GM04503 (cell line): ENCODE results near the gene BASP1.
"Not testable (repeated sequence)": the region's sequence is repeated elsewhere in the genome, so short reads cannot be mapped to it uniquely, and the experiment has no call there.

ENCODE experiments used
- DNase-seq: peaks from one replicate; pipeline ENCODE4 v3.0.0-alpha.2; 2012; ENCODE audit warnings: low read depth

The BASP1 gene

GRCh38 chr5:17256171-17256570 lies 38.7 kb downstream of the BASP1 start:
- DNase-seq = no peak

- DNase-seq = no peak
These were observed 39.4 kb downstream of the BASP1 start for GRCh38 chr5:17256839-17257238.

GRCh38 chr5:17257705-17258273 lies 40.4 kb downstream of the BASP1 start:
- no peak for DNase-seq

- DNase-seq = no peak
These were observed 41.0 kb downstream of the BASP1 start for GRCh38 chr5:17258431-17258830.

GRCh38 chr5:17259012-17259411 lies 41.6 kb downstream of the BASP1 start:
- not testable (repeated sequence) for DNase-seq

- DNase-seq = no peak
These were observed 42.3 kb downstream of the BASP1 start for GRCh38 chr5:17259630-17260257.

- no peak for DNase-seq
These were observed 43.1 kb downstream of the BASP1 start for GRCh38 chr5:17260549-17260948.

- DNase-seq = no peak
These were observed 43.6 kb downstream of the BASP1 start for GRCh38 chr5:17261075-17261474.

- DNase-seq = no peak
These were observed 47.6 kb downstream of the BASP1 start for GRCh38 chr5:17265041-17265440.

GRCh38 chr5:17267106-17267505 lies 49.7 kb downstream of the BASP1 start:
- no peak for DNase-seq

- DNase-seq = no peak
These were observed 51.8 kb downstream of the BASP1 start for GRCh38 chr5:17269201-17269600.

- DNase-seq = no peak
These were observed 54.7 kb downstream of the BASP1 start for GRCh38 chr5:17272111-17272510.

- DNase-seq = no peak
These were observed 58.1 kb downstream of the BASP1 start for GRCh38 chr5:17275289-17276158.

- no peak for DNase-seq
These were observed 59.0 kb downstream of the BASP1 start for GRCh38 chr5:17276445-17276844.

GRCh38 chr5:17277907-17278306 lies 60.5 kb downstream of the BASP1 start:
- no peak for DNase-seq

GRCh38 chr5:17278931-17279330 lies 61.5 kb downstream of the BASP1 start:
- no peak for DNase-seq

GRCh38 chr5:17279487-17279886 lies 62.1 kb downstream of the BASP1 start:
- DNase-seq = no peak

GRCh38 chr5:17282283-17283120 lies 65.1 kb downstream of the BASP1 start:
- DNase-seq = no peak

GRCh38 chr5:17283121-17283415 lies 65.6 kb downstream of the BASP1 start:
- no peak for DNase-seq

GRCh38 chr5:17287501-17288155 lies 70.2 kb downstream of the BASP1 start:
- no peak for DNase-seq

GRCh38 chr5:17288570-17288969 lies 71.1 kb downstream of the BASP1 start:
- DNase-seq = no peak
